WERI-Rb-1 (cell line): ENCODE results near the gene LPP.
A peak's percentile ranks its signal among the peaks of the same experiment; 100 is the strongest.

Experiments
- DNase-seq: peaks from one replicate; pipeline ENCODE4 v3.0.0-alpha.2; 2020
- H3K27ac ChIP-seq: fragments of 250-450 bp; sonication (Bioruptor Pico); 2 replicates; pipeline ENCODE4 v1.5.1; 2020; ENCODE audit warnings: mild to moderate bottlenecking, moderate library complexity
- H3K27me3 ChIP-seq: fragments of 250-450 bp; sonication (Bioruptor Pico); 2 replicates; pipeline ENCODE4 v1.5.1; 2021; ENCODE audit warnings: mild to moderate bottlenecking, low read depth, moderate library complexity; ENCODE audit not compliant: insufficient read depth, severe bottlenecking
- H3K36me3 ChIP-seq: fragments of 250-450 bp; sonication (Bioruptor Pico); 2 replicates; pipeline ENCODE4 v1.5.1; 2020; ENCODE audit warnings: mild to moderate bottlenecking, moderate library complexity
- H3K4me3 ChIP-seq: 2 replicates; pipeline ENCODE4 v1.5.1; 2011; ENCODE audit warnings: low read depth, mild to moderate bottlenecking, control low read depth, low read length
- H3K9me3 ChIP-seq: fragments of 250-450 bp; sonication (Bioruptor Pico); 2 replicates; pipeline ENCODE4 v1.5.1; 2021; ENCODE audit warnings: mild to moderate bottlenecking, moderate library complexity; ENCODE audit not compliant: severe bottlenecking
- CTCF ChIP-seq: IDR thresholded peaks from 2 replicates; pipeline ENCODE4 v1.5.1; 2011; ENCODE audit warnings: low read depth, mild to moderate bottlenecking, control low read depth, inconsistent platforms, low read length

Gene LPP

GRCh38 chr3:188926741-188927511 lies 773.0 kb downstream of the LPP start:
- DNase-seq = no peak

GRCh38 chr3:188927971-188928370 lies 774.0 kb downstream of the LPP start:
- TF ChIP-seq CTCF = no peak
- Histone ChIP-seq H3K4me3 (no peak overlapping the region), H3K9me3 (no peaks in the 10 kb centered on the region), H3K27ac (no peak overlapping the region), H3K27me3 (no peaks in the 10 kb centered on the region), H3K36me3 (no peaks in the 10 kb centered on the region)
- DNase-seq = no peak

More at GRCh38 chr3:188926741-188927511, 773.0 kb downstream of the LPP start:
- no peak for TF ChIP-seq CTCF
- Histone ChIP-seq H3K27ac (no peak overlapping the region), H3K9me3 (no peaks in the 10 kb centered on the region), H3K4me3 (no peak overlapping the region), H3K36me3 (no peaks in the 10 kb centered on the region), H3K27me3 (peaks cover under 1% of the 10 kb centered on the region)

GRCh38 chr3:188929137-188929536 lies 775.2 kb downstream of the LPP start:
- TF ChIP-seq CTCF = peak; percentile 39; the same call in 1 of the 2 replicates
- DNase-seq = peak; percentile 31

GRCh38 chr3:188931036-188931435 lies 777.1 kb downstream of the LPP start:
- no peak overlapping the region for H3K4me3 ChIP-seq

More at GRCh38 chr3:188929137-188929536, 775.2 kb downstream of the LPP start:
- H3K27me3 ChIP-seq = no peaks in the 10 kb centered on the region
- H3K9me3 ChIP-seq = no peaks in the 10 kb centered on the region
- H3K27ac ChIP-seq = no peak overlapping the region
- no peak overlapping the region for H3K4me3 ChIP-seq
- H3K36me3 ChIP-seq = no peaks in the 10 kb centered on the region

GRCh38 chr3:188931531-188931930 lies 777.6 kb downstream of the LPP start:
- DNase-seq = no peak
- no peak for TF ChIP-seq CTCF
- no peaks in the 10 kb centered on the region for H3K27me3 ChIP-seq
- no peak overlapping the region for H3K4me3 ChIP-seq
- H3K27ac ChIP-seq = no peak overlapping the region
- H3K9me3 ChIP-seq = no peaks in the 10 kb centered on the region
- no peaks in the 10 kb centered on the region for H3K36me3 ChIP-seq

More at GRCh38 chr3:188931036-188931435, 777.1 kb downstream of the LPP start:
- no peaks in the 10 kb centered on the region for H3K36me3 ChIP-seq
- no peak overlapping the region for H3K27ac ChIP-seq
- H3K27me3 ChIP-seq = no peaks in the 10 kb centered on the region
- no peaks in the 10 kb centered on the region for H3K9me3 ChIP-seq
- DNase-seq = no peak
- no peak for TF ChIP-seq CTCF
